IMR-90 (cell line): Measurements from ENCODE around the gene PRCP. TPM values are rescaled to one million over a fixed set of nuclear protein-coding genes. Genes with fewer than 3 reads are reported as not detected.

Experiments
- ATAC-seq: fragments of 200-7000 bp; cut with Tn5 transposase; 2 replicates; pipeline ENCODE4 v1.9.1; 2020; ENCODE audit warnings: low read depth, mild to moderate bottlenecking, moderate library complexity
- BruUV-seq: library from RNA; stranded (reverse); fragments of 400-500 nt; replicated peaks from 2 replicates; lab custom pipeline; 2021; lab: Mats Ljungman, UMichigan
- CTCF ChIA-PET: fragments of 300-600 bp; formaldehyde crosslinking; extraction: SDS; loops from one replicate; lab custom pipeline; 2021; ENCODE audit warnings: antibody characterized with exemption; lab: Yijun Ruan, JAX
- POLR2A ChIA-PET: fragments of 300-600 bp; sonication (Branson Sonifier 250); formaldehyde crosslinking; loops from one replicate; lab custom pipeline; 2022; ENCODE audit warnings: antibody characterized with exemption; ENCODE audit not compliant: unreplicated experiment; lab: Charles Lee
- DNase-seq: peaks from one replicate; pipeline ENCODE4 v3.0.0; 2013
- H2AFZ ChIP-seq: replicated peaks from 2 replicates; pipeline ENCODE3; 2013; ENCODE audit warnings: low read length, mild to moderate bottlenecking; ENCODE audit not compliant: poor library complexity
- H2AK5ac ChIP-seq: 2 replicates; pipeline ENCODE4 v1.6.1; 2013; ENCODE audit warnings: low read depth, low read length, inconsistent platforms
- H2AK9ac ChIP-seq: replicated peaks from 2 replicates; pipeline ENCODE3; 2013; ENCODE audit warnings: mild to moderate bottlenecking, low read depth, low read length, moderate library complexity; ENCODE audit not compliant: poor library complexity
- H2BK120ac ChIP-seq: 2 replicates; pipeline ENCODE4 v1.6.1; 2013; ENCODE audit warnings: low read depth, low read length, inconsistent platforms
- H2BK15ac ChIP-seq: 3 replicates; pipeline ENCODE4 v1.6.1; 2013; ENCODE audit warnings: low read depth, low read length, inconsistent platforms
- H2BK20ac ChIP-seq: 2 replicates; pipeline ENCODE4 v1.6.1; 2013; ENCODE audit warnings: low read depth, mild to moderate bottlenecking, inconsistent platforms, low read length, moderate library complexity
- H2BK5ac ChIP-seq: 2 replicates; pipeline ENCODE4 v1.6.1; 2013; ENCODE audit warnings: mild to moderate bottlenecking, low read depth, low read length, inconsistent platforms; ENCODE audit not compliant: poor library complexity, severe bottlenecking
- H3K14ac ChIP-seq: replicated peaks from 2 replicates; pipeline ENCODE4 v1.6.1; 2013; ENCODE audit warnings: low read depth, low read length, inconsistent platforms
- H3K18ac ChIP-seq: 2 replicates; pipeline ENCODE4 v1.6.1; 2013; ENCODE audit warnings: low read depth, low read length, control low read depth
- H3K23ac ChIP-seq: 2 replicates; pipeline ENCODE4 v1.6.1; 2013; ENCODE audit warnings: low read depth, low read length, inconsistent platforms
- H3K27ac ChIP-seq: 2 replicates; pipeline ENCODE4 v1.5.1; 2013; ENCODE audit warnings: mild to moderate bottlenecking, control low read depth, low read length; ENCODE audit not compliant: insufficient read depth
- H3K27me3 ChIP-seq: 2 replicates; pipeline ENCODE4 v1.6.1; 2013; ENCODE audit warnings: low read length; ENCODE audit not compliant: control insufficient read depth, insufficient read depth
- H3K36me3 ChIP-seq: 2 replicates; pipeline ENCODE4 v1.6.1; 2013; ENCODE audit warnings: low read length, mixed read lengths; ENCODE audit not compliant: control insufficient read depth, insufficient read depth
- H3K4ac ChIP-seq: 2 replicates; pipeline ENCODE4 v1.6.1; 2013; ENCODE audit warnings: low read depth, low read length, inconsistent platforms
- H3K4me1 ChIP-seq: 2 replicates; pipeline ENCODE4 v1.6.1; 2013; ENCODE audit warnings: low read length, mixed read lengths; ENCODE audit not compliant: control insufficient read depth, insufficient read depth
- H3K4me2 ChIP-seq: 2 replicates; pipeline ENCODE4 v1.6.1; 2013; ENCODE audit warnings: low read depth, mild to moderate bottlenecking, control low read depth, low read length, moderate library complexity
- H3K4me3 ChIP-seq: 2 replicates; pipeline ENCODE4 v1.5.1; 2013; ENCODE audit warnings: low read depth, mild to moderate bottlenecking, control low read depth, low read length, moderate library complexity; ENCODE audit not compliant: insufficient read depth
- H3K56ac ChIP-seq: 2 replicates; pipeline ENCODE4 v1.6.1; 2013; ENCODE audit warnings: low read length, inconsistent platforms; ENCODE audit not compliant: insufficient read depth; ENCODE audit errors: extremely low read depth
- H3K79me1 ChIP-seq, 2 experiments: 2 replicates each; pipeline ENCODE4 v1.6.1; 2013; ENCODE audit warnings: low read length in 2 of 2, inconsistent platforms in 1 of 2, low read depth in 1 of 2
- H3K9ac ChIP-seq: 2 replicates; pipeline ENCODE4 v1.6.1; 2013; ENCODE audit warnings: low read depth, low read length, control low read depth
- H3K9me1 ChIP-seq: 2 replicates; pipeline ENCODE4 v1.6.1; 2013; ENCODE audit warnings: low read length, inconsistent platforms; ENCODE audit not compliant: insufficient read depth
- H3K9me3 ChIP-seq: 2 replicates; pipeline ENCODE4 v1.6.1; 2013; ENCODE audit warnings: low read length; ENCODE audit not compliant: control insufficient read depth, insufficient read depth
- H4K20me1 ChIP-seq: 2 replicates; pipeline ENCODE4 v1.6.1; 2013; ENCODE audit warnings: low read length, inconsistent platforms; ENCODE audit not compliant: insufficient read depth
- H4K5ac ChIP-seq: 2 replicates; pipeline ENCODE4 v1.6.1; 2013; ENCODE audit warnings: mild to moderate bottlenecking, low read depth, low read length, control low read depth
- H4K8ac ChIP-seq, 2 experiments: 2 replicates each; pipeline ENCODE4 v1.6.1; 2013; ENCODE audit warnings: low read depth in 2 of 2, low read length in 2 of 2, control low read depth in 1 of 2, inconsistent platforms in 1 of 2
- H4K91ac ChIP-seq: 2 replicates; pipeline ENCODE4 v1.6.1; 2013; ENCODE audit warnings: low read depth, low read length, inconsistent platforms; ENCODE audit not compliant: insufficient read depth
- BHLHE40 ChIP-seq: fragments of 150-350 bp; IDR thresholded peaks from 2 replicates; pipeline ENCODE4 v1.6.1; 2016; ENCODE audit warnings: mild to moderate bottlenecking, low read depth, low read length
- CEBPB ChIP-seq: IDR thresholded peaks from 2 replicates; pipeline ENCODE4 v1.6.1; 2012; ENCODE audit warnings: low read depth, low read length, improper control_type of control experiment
- CHD1 ChIP-seq: IDR thresholded peaks from 2 replicates; pipeline ENCODE4 v1.6.1; 2012; ENCODE audit warnings: low read depth, low read length, improper control_type of control experiment
- ELK1 ChIP-seq: fragments of 150-350 bp; IDR thresholded peaks from 2 replicates; pipeline ENCODE4 v1.6.1; 2016; ENCODE audit warnings: low read depth, mild to moderate bottlenecking, low read length, moderate library complexity, borderline replicate concordance
- MAFK ChIP-seq: IDR thresholded peaks from 2 replicates; pipeline ENCODE4 v1.6.1; 2012; ENCODE audit warnings: low read depth, low read length, improper control_type of control experiment
- MAZ ChIP-seq: IDR thresholded peaks from 2 replicates; pipeline ENCODE4 v1.6.1; 2012; ENCODE audit warnings: low read depth, mild to moderate bottlenecking, low read length, improper control_type of control experiment, moderate library complexity, borderline replicate concordance
- MXI1 ChIP-seq: IDR thresholded peaks from 2 replicates; pipeline ENCODE4 v1.6.1; 2012; ENCODE audit warnings: low read depth, mild to moderate bottlenecking, low read length, moderate library complexity, borderline replicate concordance
- NFE2L2 ChIP-seq: fragments of 150-350 bp; IDR thresholded peaks from 2 replicates; pipeline ENCODE4 v1.6.1; 2016; ENCODE audit warnings: low read depth, mild to moderate bottlenecking, low read length
- POLR2A ChIP-seq: IDR thresholded peaks from 2 replicates; pipeline ENCODE4 v1.6.1; 2012; ENCODE audit warnings: mild to moderate bottlenecking, low read depth, low read length
- RAD21 ChIP-seq: IDR thresholded peaks from 2 replicates; pipeline ENCODE4 v1.6.1; 2012; ENCODE audit warnings: low read length, improper control_type of control experiment
- RFX5 ChIP-seq: IDR thresholded peaks from 2 replicates; pipeline ENCODE4 v1.8.0; 2012; ENCODE audit warnings: low read depth, mild to moderate bottlenecking, low read length, moderate library complexity
- SMC3 ChIP-seq: fragments of 150-350 bp; IDR thresholded peaks from 2 replicates; pipeline ENCODE4 v1.6.1; 2016; ENCODE audit warnings: low read depth, mild to moderate bottlenecking, antibody characterized with exemption, low read length, moderate library complexity
- WGBS, 2 experiments: methylation state at CpG; one replicate each; pipeline versions ENCODE4 v1.1.5 to v1.1.7; 2013; ENCODE audit warnings: missing lambda C conversion rate in 2 of 2; ENCODE audit not compliant: insufficient read length in 1 of 2; ENCODE audit errors: extremely low coverage in 2 of 2; 5-methylcytosine and 5-hydroxymethylcytosine counted together
- dilution Hi-C: fragments of 300-500 bp; cut with HindIII; formaldehyde crosslinking; loops from one replicate; pipeline ENCODE4 v1.14.3; 2018; ENCODE audit warnings: low sequenced_read_pairs; ENCODE audit not compliant: unreplicated experiment
- in situ Hi-C: fragments of 300-500 bp; cut with MboI; formaldehyde crosslinking; loops from 3 replicates; pipeline ENCODE4 v1.14.3; 2019; ENCODE audit warnings: low sequenced_read_pairs, inconsistent platforms, mixed read lengths
- intact Hi-C: fragments of 100-400 bp; cut with micrococcal nuclease; formaldehyde crosslinking; loops from 2 replicates; pipeline ENCODE4 v1.10.0; 2022
- polyA plus RNA-seq, 3 experiments: library from polyadenylated mRNA; depleted of rRNA; stranded (reverse); fragments of >200 nt; gene quantifications; 2 replicates each; pipeline ENCODE4 v1.2.3, GENCODE V29; 2012; ENCODE audit warnings: low replicate concordance in 1 of 3
- total RNA-seq: library from RNA; depleted of rRNA; stranded (reverse); fragments of >200 nt; gene quantifications from 2 replicates; pipeline ENCODE4 v1.2.3, GENCODE V29; 2012
- TF ChIP-seq, protein P1 (sequence below): conservative IDR thresholded peaks from 2 replicates; pipeline ENCODE4 v1.5.1; 2012; ENCODE audit warnings: mild to moderate bottlenecking, low read depth, low read length, improper control_type of control experiment
- TF ChIP-seq, protein P2 (sequence below): fragments of 150-350 bp; IDR thresholded peaks from 2 replicates; pipeline ENCODE4 v1.6.1; 2017; ENCODE audit warnings: mild to moderate bottlenecking, antibody characterized with exemption, low read length, low read depth

The PRCP gene
- total and polyA plus RNA-seq, 2 of the 4 experiments (the other 2 are of a cell fraction): 31.7 to 64.9 TPM

DNA sequence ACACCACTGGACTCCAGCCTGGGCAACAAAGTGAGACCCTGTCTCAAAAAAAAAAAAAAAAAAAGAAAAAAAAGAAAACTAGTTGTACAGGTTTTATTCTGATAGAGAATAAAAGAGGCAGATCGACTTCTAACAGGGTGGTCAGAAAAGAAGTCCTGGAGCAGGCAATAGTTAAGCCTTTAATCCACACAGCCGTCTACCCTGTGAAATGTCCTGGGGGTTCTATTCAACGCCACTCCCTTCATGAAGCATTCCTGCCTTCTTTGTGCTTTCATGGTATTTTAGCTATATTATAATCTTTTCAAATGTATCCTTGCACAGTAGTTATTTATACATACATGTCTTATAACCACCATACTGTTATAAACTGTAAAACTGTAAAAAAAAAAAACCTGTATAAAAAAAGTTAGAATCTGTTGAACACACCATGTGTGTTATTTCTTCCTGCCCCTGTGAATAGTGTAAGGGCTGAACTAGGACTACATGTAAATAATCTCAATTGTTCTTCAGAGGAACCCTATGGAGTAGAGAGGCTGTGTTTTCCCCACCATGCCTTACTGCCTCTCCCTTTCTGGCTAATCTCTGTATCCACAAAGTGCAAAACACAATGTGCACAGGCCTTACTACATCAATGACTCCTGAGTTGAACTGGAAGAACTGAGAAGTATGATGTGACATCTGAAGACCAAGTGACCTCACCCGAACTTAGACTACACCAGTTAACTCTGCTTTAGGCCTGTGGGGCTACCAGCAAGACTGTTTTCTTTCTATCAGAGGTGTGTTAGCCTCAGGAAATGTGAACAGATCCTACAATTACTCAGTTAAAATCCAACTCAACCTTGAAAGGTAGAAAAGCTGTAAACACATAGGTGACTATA lies 25.3 kb downstream of the PRCP start:
- no peaks in the 10 kb centered on the region; the same call in 1 of the 2 replicates for H3K9me1 ChIP-seq
- WGBS, 2 experiments: no CpG with 5 or more reads among the region's 4 CpGs
- no peak overlapping the region for H4K5ac ChIP-seq
- CTCF ChIA-PET: no interaction called here
- no peak overlapping the region for H3K56ac ChIP-seq
- H3K14ac ChIP-seq: no peak overlapping the region
- no peak overlapping the region for H2BK5ac ChIP-seq
- H3K36me3 ChIP-seq: no peaks in the 10 kb centered on the region
- H2BK20ac ChIP-seq: no peak overlapping the region
- H4K91ac ChIP-seq: no peak overlapping the region
- 0 out of 4 replicates have a peak, but pooled peaks cover 0 to 6% of the 10 kb centered on the region in 2 experiments for H3K79me1 ChIP-seq
- H3K27ac ChIP-seq: no peak overlapping the region
- no peak overlapping the region for H3K23ac ChIP-seq
- ATAC-seq (no peak), DNase-seq (no peak)
- H2AFZ ChIP-seq: no peak overlapping the region
- no peak overlapping the region for H3K4me2 ChIP-seq
- in situ Hi-C loops (no loop called here), dilution Hi-C loops (no loop called here), intact Hi-C loops (no loop called here)
- H4K8ac ChIP-seq: no peak overlapping the region
- no peak overlapping the region for H2AK5ac ChIP-seq
- BruUV-seq: no TSS peak
- H4K20me1 ChIP-seq: no peaks in the 10 kb centered on the region
- H3K27me3 ChIP-seq: no peaks in the 10 kb centered on the region
- POLR2A ChIA-PET: no interaction called here
- no peak overlapping the region for H2BK15ac ChIP-seq
- no peaks in the 10 kb centered on the region for H3K9me3 ChIP-seq
- no peak overlapping the region for H3K9ac ChIP-seq
- no peak overlapping the region for H3K18ac ChIP-seq
- H2BK120ac ChIP-seq: no peak overlapping the region
- no peak overlapping the region for H3K4ac ChIP-seq
- no peaks in the 10 kb centered on the region for H3K4me1 ChIP-seq
- H3K4me3 ChIP-seq: no peak overlapping the region
- TF ChIP-seq SMC3 (no peak), RAD21 (no peak), POLR2A (no peak), MXI1 (no peak), RFX5 (no peak), ELK1 (no peak), CEBPB (no peak), MAFK (no peak), NFE2L2 (no peak), CHD1 (no peak), BHLHE40 (no peak), MAZ (no peak)
- TF ChIP-seq, protein P1, sequence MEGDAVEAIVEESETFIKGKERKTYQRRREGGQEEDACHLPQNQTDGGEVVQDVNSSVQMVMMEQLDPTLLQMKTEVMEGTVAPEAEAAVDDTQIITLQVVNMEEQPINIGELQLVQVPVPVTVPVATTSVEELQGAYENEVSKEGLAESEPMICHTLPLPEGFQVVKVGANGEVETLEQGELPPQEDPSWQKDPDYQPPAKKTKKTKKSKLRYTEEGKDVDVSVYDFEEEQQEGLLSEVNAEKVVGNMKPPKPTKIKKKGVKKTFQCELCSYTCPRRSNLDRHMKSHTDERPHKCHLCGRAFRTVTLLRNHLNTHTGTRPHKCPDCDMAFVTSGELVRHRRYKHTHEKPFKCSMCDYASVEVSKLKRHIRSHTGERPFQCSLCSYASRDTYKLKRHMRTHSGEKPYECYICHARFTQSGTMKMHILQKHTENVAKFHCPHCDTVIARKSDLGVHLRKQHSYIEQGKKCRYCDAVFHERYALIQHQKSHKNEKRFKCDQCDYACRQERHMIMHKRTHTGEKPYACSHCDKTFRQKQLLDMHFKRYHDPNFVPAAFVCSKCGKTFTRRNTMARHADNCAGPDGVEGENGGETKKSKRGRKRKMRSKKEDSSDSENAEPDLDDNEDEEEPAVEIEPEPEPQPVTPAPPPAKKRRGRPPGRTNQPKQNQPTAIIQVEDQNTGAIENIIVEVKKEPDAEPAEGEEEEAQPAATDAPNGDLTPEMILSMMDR: no peak
- TF ChIP-seq, protein P2, sequence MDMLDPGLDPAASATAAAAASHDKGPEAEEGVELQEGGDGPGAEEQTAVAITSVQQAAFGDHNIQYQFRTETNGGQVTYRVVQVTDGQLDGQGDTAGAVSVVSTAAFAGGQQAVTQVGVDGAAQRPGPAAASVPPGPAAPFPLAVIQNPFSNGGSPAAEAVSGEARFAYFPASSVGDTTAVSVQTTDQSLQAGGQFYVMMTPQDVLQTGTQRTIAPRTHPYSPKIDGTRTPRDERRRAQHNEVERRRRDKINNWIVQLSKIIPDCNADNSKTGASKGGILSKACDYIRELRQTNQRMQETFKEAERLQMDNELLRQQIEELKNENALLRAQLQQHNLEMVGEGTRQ: no peak
- no peak overlapping the region for H2AK9ac ChIP-seq
